Progenitor cell of endocrine pancreas (in vitro differentiated cells): ENCODE measurements around the gene ISCU. TPM values are rescaled to one million over a fixed set of nuclear protein-coding genes. Genes with fewer than 3 reads are reported as not detected.

Experiments used
- DNase-seq: peaks from one replicate; pipeline ENCODE4 v3.0.0; 2021; ENCODE audit warnings: low spot score; ENCODE audit not compliant: unreplicated experiment
- H3K27ac Mint-ChIP-seq: 2 replicates; pipeline ENCODE4 v1.8.0; 2021; ENCODE audit warnings: mild to moderate bottlenecking, moderate library complexity, mixed read lengths
- H3K27me3 Mint-ChIP-seq: 2 replicates; pipeline ENCODE4 v1.8.0; 2021; ENCODE audit warnings: mixed read lengths
- H3K36me3 Mint-ChIP-seq: 2 replicates; pipeline ENCODE4 v1.8.0; 2022; ENCODE audit warnings: mixed read lengths; ENCODE audit not compliant: insufficient read depth
- H3K4me1 Mint-ChIP-seq: 2 replicates; pipeline ENCODE4 v1.8.0; 2021; ENCODE audit warnings: low read depth, mixed read lengths
- H3K4me3 Mint-ChIP-seq: 2 replicates; pipeline ENCODE4 v1.8.0; 2021; ENCODE audit warnings: low read depth, mild to moderate bottlenecking, moderate library complexity, mixed read lengths
- H3K9me3 Mint-ChIP-seq: 2 replicates; pipeline ENCODE4 v1.8.0; 2021; ENCODE audit warnings: low read depth, mixed read lengths
- total RNA-seq: library from RNA; stranded (reverse); gene quantifications from 2 replicates; pipeline ENCODE4 v1.2.1, GENCODE V29; 2021
- TF ChIP-seq, protein P1 (sequence below): fragments of 200-600 bp; sonication (generic); IDR thresholded peaks from one replicate; pipeline ENCODE4 v1.5.0; 2021; ENCODE audit warnings: antibody characterized with exemption, mild to moderate bottlenecking; ENCODE audit not compliant: unreplicated experiment

Gene ISCU
- total RNA-seq, 1 donor from 2014 or later = 69.7 TPM

- Mint-ChIP-seq H3K9me3 (no peaks in the 10 kb centered on the region), H3K4me3 (peak overlapping the region; percentile 100), H3K27me3 (no peaks in the 10 kb centered on the region), H3K4me1 (peaks cover 24% of the 10 kb centered on the region), H3K27ac (peak overlapping the region; percentile 100), H3K36me3 (no peaks in the 10 kb centered on the region)
- no peak for DNase-seq
- TF ChIP-seq, protein P1, sequence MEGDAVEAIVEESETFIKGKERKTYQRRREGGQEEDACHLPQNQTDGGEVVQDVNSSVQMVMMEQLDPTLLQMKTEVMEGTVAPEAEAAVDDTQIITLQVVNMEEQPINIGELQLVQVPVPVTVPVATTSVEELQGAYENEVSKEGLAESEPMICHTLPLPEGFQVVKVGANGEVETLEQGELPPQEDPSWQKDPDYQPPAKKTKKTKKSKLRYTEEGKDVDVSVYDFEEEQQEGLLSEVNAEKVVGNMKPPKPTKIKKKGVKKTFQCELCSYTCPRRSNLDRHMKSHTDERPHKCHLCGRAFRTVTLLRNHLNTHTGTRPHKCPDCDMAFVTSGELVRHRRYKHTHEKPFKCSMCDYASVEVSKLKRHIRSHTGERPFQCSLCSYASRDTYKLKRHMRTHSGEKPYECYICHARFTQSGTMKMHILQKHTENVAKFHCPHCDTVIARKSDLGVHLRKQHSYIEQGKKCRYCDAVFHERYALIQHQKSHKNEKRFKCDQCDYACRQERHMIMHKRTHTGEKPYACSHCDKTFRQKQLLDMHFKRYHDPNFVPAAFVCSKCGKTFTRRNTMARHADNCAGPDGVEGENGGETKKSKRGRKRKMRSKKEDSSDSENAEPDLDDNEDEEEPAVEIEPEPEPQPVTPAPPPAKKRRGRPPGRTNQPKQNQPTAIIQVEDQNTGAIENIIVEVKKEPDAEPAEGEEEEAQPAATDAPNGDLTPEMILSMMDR = no peak
Measured at GRCh38 chr12:108559748-108560147, 2.6 kb upstream of the ISCU start.

DNA sequence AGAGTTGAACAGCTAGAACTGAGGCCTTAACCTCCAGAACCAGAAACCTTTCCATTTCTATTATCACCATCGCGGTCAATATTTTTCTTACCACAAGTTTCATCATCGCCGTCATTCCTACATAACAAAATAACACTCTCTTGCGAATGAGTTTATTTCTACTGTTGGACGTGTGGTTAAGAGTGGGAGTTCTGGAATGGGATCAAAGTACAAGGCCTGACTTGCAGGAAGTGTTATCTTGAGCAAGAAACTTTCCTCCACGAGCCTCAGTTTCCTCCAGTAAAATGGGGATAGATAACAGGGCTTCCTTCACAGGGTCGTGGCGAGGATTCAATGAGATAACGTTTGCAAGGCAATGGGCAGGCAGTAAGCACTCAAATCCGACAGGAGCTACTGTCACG, 2.1 kb upstream of the ISCU start:
- peak overlapping the region; percentile 100 for H3K27ac Mint-ChIP-seq
- no peaks in the 10 kb centered on the region for H3K9me3 Mint-ChIP-seq

DNA sequence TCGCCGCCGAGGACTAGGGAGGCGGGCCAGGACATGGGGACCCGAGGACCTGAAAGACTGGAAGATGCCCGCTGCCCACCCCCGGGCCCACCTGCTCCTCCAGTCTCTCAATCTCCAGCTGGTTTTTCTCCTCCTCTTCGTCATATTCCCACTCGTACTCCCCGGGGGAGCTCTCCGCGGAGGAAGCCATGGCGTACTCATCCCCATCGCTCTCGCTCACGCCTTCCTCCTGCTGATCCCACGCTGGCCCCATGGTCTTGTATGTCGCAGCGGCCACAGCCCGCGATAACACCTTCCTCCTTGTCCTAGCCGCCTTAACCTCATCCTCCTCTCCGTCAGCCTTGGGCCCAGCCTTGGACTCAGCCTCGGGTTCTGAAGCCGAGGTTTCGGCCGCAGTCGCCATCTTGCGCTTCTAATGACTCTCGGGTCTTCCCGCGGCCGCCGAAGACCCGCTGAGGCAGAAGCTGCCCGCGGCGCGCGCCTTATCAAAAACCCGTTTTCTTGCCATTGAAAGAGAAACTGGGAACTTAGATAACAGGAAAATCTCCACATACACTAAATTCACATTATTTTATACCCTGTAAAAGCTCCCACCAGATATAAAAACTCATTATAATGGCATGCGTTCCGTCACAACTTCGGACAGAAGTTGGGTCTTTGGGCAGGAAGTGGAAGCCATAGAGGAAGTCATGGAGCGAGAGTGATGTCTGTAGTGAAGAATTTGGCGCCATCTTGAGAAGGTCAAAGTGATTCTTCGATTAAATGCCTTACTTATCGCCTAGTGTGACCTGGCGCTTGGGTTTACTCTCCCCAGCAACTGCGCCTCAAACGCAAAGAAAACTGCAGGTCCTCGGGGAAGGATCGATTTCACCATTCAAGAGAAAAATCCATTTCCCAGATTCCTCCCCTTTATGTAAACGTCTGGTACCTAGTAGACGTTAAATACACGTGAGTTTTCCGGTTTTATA, 1.4 kb upstream of the ISCU start, which contains the start of gene SART3:
SART3 (minus strand) TSS at position 422 of the 968 bp plus-strand sequence; CDS start at position 403, 19 bp downstream.
- DNase-seq = peak; percentile 60
- H3K27ac Mint-ChIP-seq = peak within 1 kb of the TSS; percentile 100
- H3K4me1 Mint-ChIP-seq = peaks cover 24% of the 10 kb centered on the region
- no peaks in the 10 kb centered on the region for H3K27me3 Mint-ChIP-seq
- H3K9me3 Mint-ChIP-seq = no peaks in the 10 kb centered on the region
- TF ChIP-seq, protein P1 = no peak
- H3K4me3 Mint-ChIP-seq = peak within 1 kb of the TSS; percentile 100
- peaks cover 2% of the 10 kb centered on the region for H3K36me3 Mint-ChIP-seq

More for the DNA sequence above, 2.1 kb upstream of the ISCU start:
- no peak for DNase-seq
- H3K27me3 Mint-ChIP-seq = no peaks in the 10 kb centered on the region
- peak overlapping the region; percentile 100 for H3K4me3 Mint-ChIP-seq
- H3K36me3 Mint-ChIP-seq = no peaks in the 10 kb centered on the region
- TF ChIP-seq, protein P1 = no peak
- peaks cover 24% of the 10 kb centered on the region for H3K4me1 Mint-ChIP-seq

GRCh38 chr12:108561852-108562347, 496 bp upstream of the ISCU start:
- H3K4me3 Mint-ChIP-seq = peak overlapping the region; percentile 100
- no peaks in the 10 kb centered on the region for H3K27me3 Mint-ChIP-seq
- peak overlapping the region; percentile 100 for H3K27ac Mint-ChIP-seq
- TF ChIP-seq, protein P1 = no peak
- peaks cover 2% of the 10 kb centered on the region for H3K36me3 Mint-ChIP-seq
- peaks cover 23% of the 10 kb centered on the region for H3K4me1 Mint-ChIP-seq
- DNase-seq = no peak
- no peaks in the 10 kb centered on the region for H3K9me3 Mint-ChIP-seq

- no peaks in the 10 kb centered on the region for H3K27me3 Mint-ChIP-seq
- TF ChIP-seq, protein P1 = peak; percentile 77
- DNase-seq = peak; percentile 44
- H3K4me1 Mint-ChIP-seq = peaks cover 23% of the 10 kb centered on the region
- peaks cover 6% of the 10 kb centered on the region for H3K36me3 Mint-ChIP-seq
- H3K4me3 Mint-ChIP-seq = peak overlapping the region; percentile 100
- H3K27ac Mint-ChIP-seq = peak overlapping the region; percentile 94
- no peaks in the 10 kb centered on the region for H3K9me3 Mint-ChIP-seq
Measured at GRCh38 chr12:108563136-108563803, 874 bp downstream of the ISCU start.
